Measurements from ENCODE around the gene MS4A5.
A peak's percentile ranks its signal among the peaks of the same experiment; 100 is the strongest.

Gene MS4A5

GRCh38 chr11:60482361-60482760 lies 53.0 kb downstream of the MS4A5 start:
- DNase-seq (ENCODE audit: low spot score), result no peak

- DNase-seq (ENCODE audit: low spot score), result peak; percentile 70
Measured at GRCh38 chr11:60485987-60486386, 56.6 kb downstream of the MS4A5 start.

GRCh38 chr11:60492488-60493009 lies 63.2 kb downstream of the MS4A5 start, which contains the start of gene MS4A12:
TSS of gene MS4A12 (plus strand) at chr11:60492778. CDS start at chr11:60497319, 4,541 bp downstream.
- DNase-seq (ENCODE audit: low spot score), result no peak

GRCh38 chr11:60493454-60493853 lies 64.1 kb downstream of the MS4A5 start:
- no peak for DNase-seq (ENCODE audit: low spot score)

Data from HuH-7.5 (cell line).